Central memory CD8-positive, alpha-beta T cell (primary cell): Measurements from ENCODE around the gene DCST2.

Experiments
- ATAC-seq: fragments of 150-1000 bp; cut with Tn5 transposase; replicated peaks from 2 replicates; pipeline ENCODE4 v1.10.0; 2022; ENCODE audit warnings: mild to moderate bottlenecking, moderate FRiP score, moderate number of reproducible peaks; ENCODE audit not compliant: poor library complexity, severe bottlenecking; ENCODE audit errors: extremely low read depth
- DNase-seq, 2 donors: peaks; one replicate each; pipeline ENCODE4 v3.0.0; 2021; ENCODE audit warnings: low spot score in 2 of 2
- H3K27ac Mint-ChIP-seq: one replicate; pipeline ENCODE4 v1.8.0; 2022; ENCODE audit warnings: low read depth, mild to moderate bottlenecking, moderate library complexity, mixed read lengths
- H3K27me3 Mint-ChIP-seq: one replicate; pipeline ENCODE4 v1.8.0; 2022; ENCODE audit warnings: mixed read lengths
- H3K36me3 Mint-ChIP-seq: one replicate; pipeline ENCODE4 v1.8.0; 2022; ENCODE audit warnings: mild to moderate bottlenecking, moderate library complexity, mixed read lengths; ENCODE audit not compliant: insufficient read depth
- H3K4me1 Mint-ChIP-seq: one replicate; pipeline ENCODE4 v1.8.0; 2022; ENCODE audit warnings: mixed read lengths
- H3K4me3 Mint-ChIP-seq: one replicate; pipeline ENCODE4 v1.8.0; 2022; ENCODE audit warnings: mild to moderate bottlenecking, moderate library complexity, mixed read lengths
- H3K9me3 Mint-ChIP-seq: one replicate; pipeline ENCODE4 v1.8.0; 2022; ENCODE audit warnings: mixed read lengths

The DCST2 gene

GRCh38 chr1:154972213-154972516 lies 61.4 kb downstream of the DCST2 start:
- Mint-ChIP-seq H3K9me3 (no peaks in the 10 kb centered on the region), H3K4me3 (no peak overlapping the region), H3K4me1 (peaks cover 42% of the 10 kb centered on the region), H3K27ac (no peak overlapping the region), H3K36me3 (peaks cover 14% of the 10 kb centered on the region), H3K27me3 (no peaks in the 10 kb centered on the region)
- DNase-seq, result no peak
- ATAC-seq, result no peak

DNA sequence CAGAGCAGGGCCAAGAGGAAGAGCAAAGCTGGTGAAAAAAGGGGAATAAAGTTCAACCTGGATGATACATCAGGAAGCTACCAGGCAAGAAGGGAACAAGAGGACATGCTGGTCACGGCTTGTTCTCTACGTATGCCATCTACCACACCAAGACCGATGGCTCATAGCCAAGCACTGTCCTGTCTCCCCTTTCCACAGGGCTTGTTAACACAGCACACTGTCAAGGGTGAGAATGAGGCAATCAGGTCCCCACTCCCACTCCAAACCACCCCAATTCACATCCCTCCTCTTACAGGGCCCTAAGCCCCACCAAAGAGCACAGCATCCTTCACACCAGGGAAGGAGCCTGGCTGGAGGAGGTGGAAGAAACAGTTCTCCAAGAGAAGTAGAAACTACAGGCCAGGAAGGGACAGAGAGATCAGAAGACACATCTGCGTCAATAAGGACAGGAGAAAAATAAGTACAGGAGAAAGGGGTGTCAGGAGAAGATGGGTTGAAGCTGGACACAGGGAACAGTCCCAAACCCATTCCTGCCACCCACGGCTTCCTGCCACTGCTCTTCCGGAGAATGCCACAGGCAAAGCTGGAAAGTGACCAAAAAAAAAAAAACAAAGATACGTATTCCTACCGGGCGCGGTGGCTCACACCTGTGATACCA lies 62.1 kb downstream of the DCST2 start:
- Mint-ChIP-seq H3K9me3 (no peaks in the 10 kb centered on the region), H3K27me3 (no peaks in the 10 kb centered on the region), H3K36me3 (peaks cover 17% of the 10 kb centered on the region), H3K4me3 (peak overlapping the region; percentile 29), H3K4me1 (peaks cover 42% of the 10 kb centered on the region), H3K27ac (peak overlapping the region; percentile 72)
- no peak for DNase-seq
- no peak for ATAC-seq

DNA sequence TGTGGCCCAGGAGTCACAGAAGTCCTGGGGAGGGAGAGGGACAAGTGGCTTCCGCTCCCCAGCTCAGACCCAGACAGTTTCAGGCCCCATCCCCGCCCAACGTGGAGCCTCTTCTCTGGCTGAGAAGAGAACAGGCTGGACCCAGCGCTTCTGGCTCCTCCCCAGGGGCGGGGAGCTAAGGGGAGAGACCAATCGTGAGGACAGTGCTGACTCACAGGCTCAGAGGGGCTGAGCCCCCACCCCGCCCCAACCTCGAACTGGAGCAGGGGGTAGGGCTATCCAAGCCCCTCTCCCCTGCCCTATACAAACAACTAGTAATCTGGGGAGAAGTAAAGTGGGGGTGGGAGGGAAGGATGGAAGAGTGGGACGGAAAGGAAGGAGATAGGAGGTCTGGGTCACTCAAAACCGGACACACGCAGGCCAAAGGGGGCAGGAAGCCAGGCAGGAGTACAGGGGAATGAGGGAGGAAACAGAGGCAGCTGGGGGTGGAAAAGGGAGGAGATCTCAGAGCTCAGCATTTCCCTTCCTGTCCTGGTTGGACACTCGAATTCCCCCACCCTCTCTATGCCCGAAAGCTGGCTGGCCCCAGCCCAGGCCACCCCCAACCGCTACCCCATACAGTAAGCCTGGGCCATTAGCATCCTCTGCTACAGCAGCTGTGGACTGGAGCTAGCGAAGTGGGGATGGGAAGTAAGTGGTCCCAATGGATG lies 62.8 kb downstream of the DCST2 start, which contains the start of gene SHC1:
Gene SHC1, minus strand, starts transcription at position 117 of the 710 bp plus-strand sequence. CDS start 221 bp downstream, outside the sequence.
- peak within 1 kb of the TSS; percentile 72 for H3K27ac Mint-ChIP-seq
- ATAC-seq (no peak), DNase-seq (no peak)
- H3K4me3 Mint-ChIP-seq, result peak within 1 kb of the TSS; percentile 29
- H3K4me1 Mint-ChIP-seq, result peaks cover 42% of the 10 kb centered on the region
- H3K9me3 Mint-ChIP-seq, result no peaks in the 10 kb centered on the region
- peaks cover 19% of the 10 kb centered on the region for H3K36me3 Mint-ChIP-seq
- H3K27me3 Mint-ChIP-seq, result no peaks in the 10 kb centered on the region

DNA sequence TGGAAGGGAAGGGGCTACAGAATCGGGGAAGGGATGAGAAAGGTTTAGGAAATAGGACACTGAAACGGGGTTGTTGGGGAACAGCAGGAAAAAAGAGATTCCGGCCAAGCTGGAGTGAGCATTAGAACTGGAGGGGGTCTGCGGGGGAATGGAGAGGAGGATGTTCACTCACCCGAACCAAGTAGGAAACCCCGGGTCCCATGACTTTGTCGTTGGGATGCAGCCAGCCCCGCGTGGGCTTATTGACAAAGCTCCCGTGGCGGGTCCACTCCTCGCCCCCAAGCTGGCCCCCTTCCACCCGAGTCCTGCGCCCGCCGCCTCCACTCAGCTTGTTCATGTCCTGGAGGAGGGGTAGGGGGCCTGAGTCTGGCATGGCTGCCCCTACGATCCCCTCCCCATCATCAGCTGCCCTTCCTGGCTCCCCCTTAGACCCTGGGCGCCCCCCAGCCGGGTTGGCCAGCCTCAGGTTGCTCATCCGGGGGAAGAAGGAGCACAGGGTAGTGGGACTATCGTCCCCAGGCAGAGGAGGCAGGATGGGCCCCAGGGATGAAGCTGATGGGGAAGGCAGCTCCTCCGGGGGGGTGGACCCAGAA lies 63.6 kb downstream of the DCST2 start:
- Mint-ChIP-seq H3K9me3 (no peaks in the 10 kb centered on the region), H3K4me1 (peaks cover 42% of the 10 kb centered on the region), H3K36me3 (peaks cover 22% of the 10 kb centered on the region), H3K27me3 (no peaks in the 10 kb centered on the region), H3K27ac (peak overlapping the region; percentile 72), H3K4me3 (no peak overlapping the region)
- ATAC-seq (no peak), DNase-seq (no peak)

DNA sequence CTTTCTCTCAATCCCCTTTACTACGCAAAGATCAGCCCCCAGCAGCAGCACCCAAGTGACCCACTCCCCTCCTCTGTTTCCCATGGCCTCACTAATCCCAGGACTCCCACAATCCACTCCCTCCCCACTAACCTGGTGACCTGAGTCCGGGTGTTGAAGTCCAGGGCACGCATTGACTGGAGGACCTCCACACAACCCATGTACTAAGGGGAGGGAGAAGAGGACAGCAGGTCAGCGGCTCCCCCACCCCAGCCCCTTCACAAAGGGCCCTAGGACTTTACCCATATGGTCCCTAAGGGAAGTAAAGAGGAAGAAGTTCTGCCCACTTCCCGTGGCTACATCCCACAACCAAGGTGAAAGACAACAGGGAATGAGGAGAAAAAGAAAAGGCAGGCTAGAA lies 64.3 kb downstream of the DCST2 start:
- peaks cover 26% of the 10 kb centered on the region for H3K36me3 Mint-ChIP-seq
- DNase-seq (no peak), ATAC-seq (no peak)
- no peaks in the 10 kb centered on the region for H3K27me3 Mint-ChIP-seq
- H3K4me1 Mint-ChIP-seq, result peaks cover 42% of the 10 kb centered on the region
- H3K4me3 Mint-ChIP-seq, result no peak overlapping the region
- peak overlapping the region; percentile 72 for H3K27ac Mint-ChIP-seq
- no peaks in the 10 kb centered on the region for H3K9me3 Mint-ChIP-seq

DNA sequence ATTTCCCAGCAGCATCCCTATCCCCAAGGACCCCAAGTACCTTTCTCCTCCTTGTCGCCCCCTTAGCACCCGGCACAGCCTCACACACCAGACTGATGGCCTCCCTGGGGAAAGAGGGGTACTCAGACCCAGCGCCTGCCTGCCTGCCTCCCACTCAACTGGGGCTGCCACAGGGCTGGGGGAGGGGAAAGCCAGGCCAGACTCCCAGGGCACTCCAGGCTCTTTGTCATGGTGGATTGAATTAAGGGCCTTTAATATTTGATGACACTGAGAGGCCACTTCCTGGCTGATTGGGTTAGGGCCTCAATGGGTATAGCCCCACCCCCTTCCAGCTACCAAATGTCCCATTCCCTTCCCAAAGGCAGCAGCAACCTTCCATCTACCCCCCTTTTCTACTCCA lies 64.8 kb downstream of the DCST2 start:
- H3K27me3 Mint-ChIP-seq, result no peaks in the 10 kb centered on the region
- ATAC-seq, result no peak
- H3K9me3 Mint-ChIP-seq, result no peaks in the 10 kb centered on the region
- no peak overlapping the region for H3K4me3 Mint-ChIP-seq
- peaks cover 45% of the 10 kb centered on the region for H3K4me1 Mint-ChIP-seq
- DNase-seq, result no peak
- peak overlapping the region; percentile 72 for H3K27ac Mint-ChIP-seq
- peaks cover 30% of the 10 kb centered on the region for H3K36me3 Mint-ChIP-seq
